HG03521 (cell line): Measurements from ENCODE around the gene CBLB.

Source experiments
- ATAC-seq: cut with Tn5 transposase; IDR thresholded peaks from one replicate; pipeline ENCODE4 v1.9.1; 2021; ENCODE audit warnings: mild to moderate bottlenecking, moderate library complexity; ENCODE audit not compliant: unreplicated experiment

The CBLB gene

DNA sequence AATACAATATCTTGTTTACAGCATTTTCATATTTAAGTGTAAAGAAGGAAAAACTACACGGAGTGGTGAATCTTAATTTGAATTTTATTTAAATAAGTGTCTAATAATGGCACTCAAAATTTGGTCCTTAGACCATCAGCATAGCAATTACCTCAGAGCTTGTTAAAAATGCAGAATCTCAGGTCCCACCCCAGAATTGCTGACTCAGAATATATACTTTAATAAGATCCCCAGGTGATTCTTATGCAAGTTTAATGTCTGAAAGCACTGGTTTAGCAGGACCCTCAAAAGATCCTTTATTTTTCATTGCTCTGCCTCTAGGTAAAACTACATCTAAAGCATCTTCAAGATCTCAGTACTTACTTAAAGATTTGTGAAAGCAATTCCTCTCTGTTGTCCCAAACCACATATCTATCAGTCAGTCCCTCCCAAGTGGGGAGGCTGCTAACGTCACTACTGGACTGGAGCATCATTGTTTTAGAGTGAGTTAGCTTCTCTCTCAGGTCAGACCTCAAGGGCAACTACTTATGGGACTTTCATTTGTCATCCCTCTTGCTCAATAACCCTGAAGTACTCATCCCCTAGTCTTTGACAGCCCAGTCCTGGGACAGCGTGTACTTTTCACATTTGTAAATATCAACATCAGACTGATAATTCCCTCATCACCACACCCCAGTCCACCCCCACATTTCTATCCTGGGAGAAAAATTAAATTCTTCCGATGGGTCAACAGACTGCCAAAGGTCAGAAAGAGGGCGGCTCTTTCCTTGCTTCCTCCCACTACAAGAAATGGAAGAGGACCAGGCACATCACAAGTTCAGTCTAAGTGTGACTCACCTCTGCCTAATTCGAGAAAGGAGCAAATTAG, 76.7 kb downstream of the CBLB start:
- no peak for ATAC-seq

DNA sequence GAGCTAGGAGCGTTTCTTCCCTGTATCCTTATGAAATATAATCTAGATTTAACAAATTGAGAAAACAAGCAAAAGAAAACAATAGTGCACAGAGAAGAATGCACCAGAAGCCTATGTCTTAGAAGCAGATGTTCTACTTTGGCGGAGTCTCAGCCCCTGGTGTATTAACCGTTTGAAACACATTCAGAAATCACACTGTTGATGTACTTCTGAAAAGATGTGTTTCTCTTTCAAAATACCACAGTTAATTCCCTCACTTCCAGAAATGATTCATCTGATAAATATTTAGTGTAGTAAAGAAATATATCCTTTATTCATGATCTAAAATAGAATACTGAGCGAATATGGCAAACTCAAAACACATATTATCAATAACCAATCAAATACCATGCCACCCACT, 77.7 kb downstream of the CBLB start:
- no peak for ATAC-seq

DNA sequence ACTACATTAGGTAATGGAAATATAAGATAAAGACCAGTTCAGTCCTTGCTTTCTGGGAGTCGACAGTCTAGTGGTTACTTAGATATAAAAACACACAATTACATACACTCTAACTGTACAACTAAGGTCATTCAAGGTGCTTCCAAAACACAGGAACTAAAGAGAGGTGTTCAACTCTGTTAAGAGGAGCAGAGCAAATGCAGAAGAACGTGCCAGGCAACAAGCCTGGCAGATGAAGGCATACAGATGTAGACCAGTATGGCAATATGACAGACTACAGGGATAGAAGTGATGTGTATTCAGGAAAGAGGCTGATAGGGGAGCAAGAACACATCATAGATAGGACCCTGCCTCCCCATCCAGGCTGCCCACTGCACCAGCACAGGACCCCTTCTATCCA, 78.3 kb downstream of the CBLB start:
- no peak for ATAC-seq

DNA sequence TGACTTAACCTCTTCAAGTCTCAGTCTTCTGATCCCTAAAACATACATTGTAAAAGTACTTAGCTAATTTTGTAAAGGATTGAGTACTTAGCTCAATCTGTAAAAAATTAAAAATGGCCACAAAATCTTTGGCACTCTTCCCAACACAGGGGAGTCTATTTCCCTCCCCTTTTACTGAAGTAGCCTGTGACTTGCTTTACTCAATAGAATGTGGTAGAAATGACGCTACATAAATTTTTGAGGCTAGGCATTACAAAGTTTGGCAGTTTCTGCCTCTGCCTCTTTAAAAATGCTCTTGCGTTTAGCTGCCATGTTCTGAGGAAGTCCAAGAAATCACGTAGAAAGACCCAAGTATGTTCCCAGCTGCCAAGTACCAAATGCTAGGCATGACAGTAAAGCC, 80.2 kb downstream of the CBLB start:
- no peak for ATAC-seq

DNA sequence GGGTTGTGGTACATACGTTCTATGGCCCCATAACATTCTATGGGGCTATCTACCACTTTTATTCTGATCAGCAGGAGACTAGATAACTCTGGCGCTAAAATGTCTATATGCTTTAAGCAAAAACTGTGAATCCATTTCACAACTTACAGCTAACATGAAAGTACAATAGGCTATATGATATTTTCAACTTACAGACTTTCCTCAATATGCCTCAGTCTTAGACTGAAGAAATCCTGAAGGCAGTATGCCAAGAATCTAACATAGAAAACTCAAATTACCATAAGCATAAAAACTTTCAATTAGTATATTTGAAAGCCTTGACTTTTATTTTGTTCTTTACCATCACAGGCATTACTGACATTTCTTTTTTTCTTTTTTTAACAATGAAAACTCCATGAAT, 81.4 kb downstream of the CBLB start:
- ATAC-seq = no peak

DNA sequence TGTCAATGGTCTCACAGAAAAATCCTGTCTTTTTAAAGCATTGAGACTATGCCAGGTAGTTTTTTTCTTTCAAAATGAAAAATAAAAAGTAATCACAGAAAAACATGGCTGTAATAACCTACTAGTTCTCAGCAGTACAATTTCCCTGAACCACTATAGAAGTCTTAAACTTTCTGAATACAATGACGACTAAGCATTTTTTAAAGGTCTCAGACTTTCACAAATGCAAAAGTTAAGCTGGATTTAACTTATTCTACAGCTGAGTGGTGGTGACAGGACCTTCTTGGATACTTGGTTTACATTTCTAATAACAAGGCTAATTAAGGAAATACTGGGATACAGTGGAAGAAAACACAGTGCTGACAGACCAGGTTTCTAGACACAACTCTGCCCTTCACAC, 81.8 kb downstream of the CBLB start:
- ATAC-seq = no peak

DNA sequence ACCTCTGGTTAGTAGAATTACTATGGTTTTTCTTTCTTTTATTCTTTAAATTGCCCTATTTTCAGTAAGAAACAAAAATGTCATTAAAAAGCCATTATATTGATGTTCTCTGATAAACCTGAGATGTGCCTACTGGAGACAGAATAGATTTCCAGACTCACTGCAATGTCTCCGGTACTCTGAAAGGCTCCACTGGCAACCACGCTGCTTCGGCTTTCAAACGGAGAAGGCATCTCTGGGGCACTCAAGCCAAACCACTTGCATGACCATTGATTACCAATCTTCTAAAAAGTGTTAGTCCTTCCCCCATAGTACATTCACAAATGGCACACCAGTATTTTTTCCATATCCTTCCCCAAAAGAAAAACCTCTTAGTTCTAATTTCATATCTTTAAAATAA, 82.6 kb downstream of the CBLB start:
- ATAC-seq = no peak

DNA sequence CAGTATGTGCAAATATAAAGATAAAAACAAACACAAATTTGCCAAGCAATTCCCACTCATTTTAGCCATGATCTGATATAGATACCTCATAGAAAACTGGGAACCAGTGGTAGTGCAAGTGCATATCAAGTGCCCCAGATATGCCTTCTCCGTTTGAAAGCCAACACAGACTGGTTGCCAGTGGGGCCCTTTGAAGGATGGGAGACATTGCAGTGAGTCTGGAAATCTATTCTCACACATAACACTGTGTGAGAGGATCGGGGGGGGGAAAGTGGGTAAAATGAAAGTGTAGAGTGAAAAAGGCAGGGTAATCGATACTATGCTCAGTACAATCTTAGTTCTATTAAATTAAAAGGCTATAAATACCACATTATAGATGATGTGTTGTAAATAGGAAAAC, 83.0 kb downstream of the CBLB start:
- ATAC-seq = no peak

DNA sequence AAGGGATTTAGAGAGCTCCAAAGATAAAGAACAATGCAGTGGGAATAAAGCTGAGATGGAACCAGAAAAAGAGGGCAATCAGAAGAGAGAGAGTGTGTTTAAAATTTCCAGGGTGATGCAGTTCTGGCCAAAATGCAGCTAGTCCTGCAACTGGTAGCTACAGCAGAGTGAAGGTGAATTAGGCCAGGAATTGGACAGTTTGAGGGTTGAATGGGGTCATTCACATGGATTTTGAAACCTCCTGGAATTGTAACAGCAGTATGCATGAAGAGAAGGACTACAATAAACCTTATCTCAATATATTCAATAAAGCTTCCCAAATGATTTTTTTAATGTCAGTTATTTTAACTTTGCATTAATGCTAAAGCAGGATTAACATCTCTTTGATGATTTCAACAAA, 85.2 kb downstream of the CBLB start:
- ATAC-seq = no peak

DNA sequence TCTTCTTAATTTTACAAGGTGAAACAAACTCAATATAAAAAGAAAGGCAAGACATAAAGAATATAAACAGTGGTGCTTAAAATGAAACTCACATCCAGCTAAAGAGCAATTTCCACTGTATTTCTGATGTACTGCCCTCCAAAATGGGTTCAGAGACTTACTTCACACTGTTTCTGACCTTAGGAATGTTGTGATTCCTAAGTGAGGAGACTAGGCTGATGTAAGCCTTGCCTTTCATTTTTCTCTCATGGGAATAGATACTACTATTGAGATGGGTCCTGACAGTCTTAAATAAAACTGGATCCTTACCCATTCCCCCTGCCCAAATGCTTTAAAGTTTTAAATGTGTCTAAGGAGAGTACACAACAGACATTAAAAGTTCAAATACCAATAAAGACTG, 86.9 kb downstream of the CBLB start:
- no peak for ATAC-seq

DNA sequence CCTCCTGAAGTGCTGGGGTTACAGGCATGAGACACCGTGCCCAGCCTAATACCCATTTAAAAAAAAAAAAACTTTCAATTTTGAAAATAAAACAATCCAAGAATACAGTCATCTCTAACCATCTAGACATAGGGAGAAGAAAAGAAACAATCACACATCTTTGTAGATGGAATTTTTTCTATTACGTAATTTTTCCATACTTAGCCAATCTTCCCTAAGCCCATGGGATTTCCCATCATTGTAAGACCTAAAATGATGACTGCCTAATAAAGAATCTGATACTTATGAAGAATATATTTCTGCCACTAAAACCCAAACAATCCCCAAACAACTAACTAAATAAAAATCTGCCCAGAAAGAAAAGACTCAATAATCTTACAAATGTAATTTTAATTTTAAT, 88.7 kb downstream of the CBLB start:
- no peak for ATAC-seq

DNA sequence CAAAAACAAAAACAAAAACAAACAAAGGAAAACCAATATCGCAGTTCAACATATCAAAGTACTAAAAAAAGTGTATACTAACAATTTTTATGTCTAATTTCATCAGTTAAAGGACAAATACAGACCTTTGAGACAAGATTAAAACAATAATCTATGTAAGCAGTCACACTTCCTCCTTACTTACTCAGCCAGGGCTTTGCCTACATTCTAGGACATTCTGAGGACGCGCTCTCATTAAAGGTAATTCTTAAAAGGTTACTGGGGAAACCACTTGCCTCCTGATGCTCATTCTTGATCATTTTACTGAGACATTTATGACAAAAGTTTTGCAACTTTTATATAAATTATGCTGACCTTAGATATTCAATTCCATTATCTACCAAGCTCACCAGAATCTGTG, 93.4 kb downstream of the CBLB start:
- no peak for ATAC-seq

DNA sequence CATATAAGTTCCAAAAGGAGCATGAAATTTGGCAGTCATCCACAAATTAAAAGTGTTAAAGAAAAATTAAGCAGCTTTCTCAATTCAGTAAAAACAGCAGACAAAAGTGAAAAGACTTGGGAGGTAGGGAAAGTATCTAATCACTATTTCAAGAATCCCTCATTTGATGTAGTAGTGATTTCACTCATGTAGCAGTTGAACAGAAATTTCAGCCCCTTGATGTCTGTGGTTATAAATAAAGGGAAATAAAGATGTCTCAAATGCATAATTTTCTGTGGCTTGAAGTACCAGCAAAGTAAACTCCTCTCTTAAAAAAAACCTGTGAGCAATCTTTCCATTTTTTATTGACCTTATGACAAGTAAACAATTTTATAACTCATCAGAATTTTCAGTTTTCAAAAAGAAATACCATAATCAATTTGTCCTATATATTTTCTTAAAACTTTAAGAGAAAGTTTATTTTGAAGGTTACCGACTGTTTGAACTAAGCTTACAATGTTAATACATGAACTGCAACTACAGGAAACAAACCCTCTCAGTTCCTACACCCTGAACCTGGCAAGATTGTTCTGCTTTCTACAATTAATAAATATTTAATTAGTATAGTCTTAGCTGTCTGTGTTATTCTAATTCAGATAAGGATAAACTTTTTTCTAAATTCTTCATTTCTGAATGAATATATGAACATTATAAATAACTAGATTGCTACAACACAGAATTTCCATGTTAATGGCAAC, 94.2 kb downstream of the CBLB start:
- ATAC-seq = no peak

DNA sequence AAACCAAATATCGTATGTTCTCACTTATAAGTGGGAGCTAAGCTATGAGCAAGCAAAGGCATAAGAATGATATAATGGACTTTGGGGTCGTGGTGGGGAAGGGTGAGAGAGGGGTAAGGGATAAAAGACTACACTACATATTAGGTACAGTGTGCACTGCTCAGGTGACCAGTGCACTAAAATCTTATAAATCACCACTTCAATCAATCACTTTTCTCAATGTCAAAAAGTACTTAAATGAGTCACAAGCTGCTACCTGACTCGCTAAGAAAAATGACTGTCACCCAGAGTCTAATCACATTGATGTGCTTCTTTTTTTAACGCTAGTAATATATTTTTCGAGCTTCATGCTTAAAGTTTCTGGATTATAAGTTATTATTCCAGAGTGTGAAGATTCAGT, 95.5 kb downstream of the CBLB start:
- no peak for ATAC-seq

DNA sequence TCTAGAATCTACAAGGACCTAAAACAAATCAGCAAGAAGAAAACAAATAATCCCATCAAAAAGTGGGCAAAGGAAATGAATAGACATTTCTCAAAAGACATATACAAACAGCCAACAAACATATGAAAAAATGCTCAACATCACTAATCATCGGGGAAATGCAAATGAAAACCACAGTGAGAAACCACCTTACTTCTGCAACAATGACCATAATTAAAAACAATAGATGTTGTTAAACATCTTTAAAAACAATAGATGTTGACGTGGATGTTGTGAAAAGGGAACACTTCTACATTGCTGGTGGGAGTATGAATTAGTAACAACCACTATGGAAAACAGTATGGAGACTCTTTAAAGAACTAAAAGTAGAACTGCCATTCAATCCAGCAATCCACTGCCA, 96.2 kb downstream of the CBLB start:
- no peak for ATAC-seq

DNA sequence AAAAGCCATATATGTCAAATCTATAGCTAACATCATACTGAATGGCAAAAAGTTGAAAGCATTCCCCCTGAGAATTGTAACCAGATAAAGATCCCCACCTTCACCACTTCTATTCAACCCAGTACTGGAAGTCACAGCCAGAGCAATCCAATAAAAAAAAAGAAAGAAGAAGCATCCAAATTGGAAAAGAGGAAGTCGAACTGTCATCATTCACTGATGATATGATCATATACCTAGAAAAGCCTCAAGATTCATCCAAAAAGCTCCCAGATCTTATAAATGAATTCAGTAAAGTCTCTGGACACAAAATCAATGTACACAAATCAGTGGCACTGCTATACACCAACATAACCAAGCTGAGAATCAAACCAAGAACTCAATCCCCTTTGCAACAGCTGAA, 97.4 kb downstream of the CBLB start:
- ATAC-seq = no peak

DNA sequence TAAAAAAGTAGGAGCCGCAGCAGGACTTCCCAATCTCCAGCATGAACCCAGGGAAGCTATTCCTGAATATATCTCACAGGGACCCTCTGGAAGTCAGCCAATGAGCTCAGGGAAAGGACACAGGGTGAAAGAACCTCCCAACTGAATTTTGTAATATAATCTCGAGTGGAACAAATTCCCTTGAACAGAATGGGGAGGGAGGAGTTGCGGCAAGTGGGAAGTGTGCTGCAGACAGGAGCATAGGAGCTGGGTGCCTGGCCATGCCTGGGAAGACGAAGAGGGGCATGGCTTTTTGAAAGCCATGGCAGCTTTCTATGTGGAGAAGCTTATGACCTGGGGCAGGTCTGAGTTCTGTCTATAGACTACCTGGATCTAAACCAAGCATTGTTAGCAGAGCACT, 98.4 kb downstream of the CBLB start:
- ATAC-seq = no peak

DNA sequence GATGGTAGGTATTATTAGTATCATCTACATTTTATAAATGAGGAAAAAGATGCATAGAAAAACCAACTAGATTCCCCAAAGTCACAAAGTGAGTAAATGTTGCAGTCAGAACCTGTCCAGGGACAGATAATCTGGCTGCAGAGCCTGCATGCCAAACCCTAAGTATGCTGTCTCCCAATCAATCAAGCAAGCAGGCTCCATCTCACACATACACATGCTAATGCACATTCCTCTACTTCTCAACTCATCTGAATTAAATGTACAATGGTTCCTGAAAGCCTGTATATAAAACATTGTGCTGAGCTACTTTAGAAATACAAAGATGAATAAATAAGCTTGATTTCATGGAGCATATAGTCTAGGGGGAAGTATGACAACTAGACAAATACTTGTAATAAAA, 101.0 kb downstream of the CBLB start:
- ATAC-seq = no peak

DNA sequence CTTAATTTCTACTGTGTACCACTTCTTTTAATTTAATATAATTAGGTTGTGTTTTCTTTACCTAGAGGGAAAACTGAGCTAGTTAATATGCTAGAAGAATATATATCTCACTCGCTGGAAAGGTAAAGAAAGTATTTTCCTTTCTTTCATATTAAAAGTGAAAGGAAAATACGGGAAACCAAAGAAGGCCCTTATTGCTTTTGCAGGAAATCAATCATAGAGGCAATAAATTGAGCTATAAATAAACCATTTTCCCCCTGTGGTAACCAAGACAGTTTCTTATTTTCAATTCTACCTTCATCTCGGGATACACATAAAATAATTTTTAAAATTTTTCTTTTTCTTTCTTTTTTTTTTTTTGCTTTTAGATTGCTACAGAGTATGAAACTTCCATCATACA, 101.6 kb downstream of the CBLB start:
- ATAC-seq = no peak

DNA sequence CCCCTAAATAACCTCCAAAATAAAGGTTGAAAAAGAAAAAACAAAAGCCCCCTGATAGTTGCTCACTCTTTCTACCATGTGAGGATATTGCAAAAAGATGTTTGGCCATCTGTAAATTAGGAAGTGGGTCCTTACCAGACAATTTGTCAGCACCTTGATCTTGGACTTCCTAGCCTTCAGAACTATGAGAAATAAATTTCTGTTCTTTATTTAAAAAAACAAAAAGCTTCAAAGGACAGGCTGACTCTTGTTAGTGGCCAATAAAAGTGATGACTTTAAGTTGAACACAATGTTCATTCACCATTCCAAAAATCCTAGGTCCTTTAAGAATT, 103.5 kb downstream of the CBLB start:
- ATAC-seq = no peak

DNA sequence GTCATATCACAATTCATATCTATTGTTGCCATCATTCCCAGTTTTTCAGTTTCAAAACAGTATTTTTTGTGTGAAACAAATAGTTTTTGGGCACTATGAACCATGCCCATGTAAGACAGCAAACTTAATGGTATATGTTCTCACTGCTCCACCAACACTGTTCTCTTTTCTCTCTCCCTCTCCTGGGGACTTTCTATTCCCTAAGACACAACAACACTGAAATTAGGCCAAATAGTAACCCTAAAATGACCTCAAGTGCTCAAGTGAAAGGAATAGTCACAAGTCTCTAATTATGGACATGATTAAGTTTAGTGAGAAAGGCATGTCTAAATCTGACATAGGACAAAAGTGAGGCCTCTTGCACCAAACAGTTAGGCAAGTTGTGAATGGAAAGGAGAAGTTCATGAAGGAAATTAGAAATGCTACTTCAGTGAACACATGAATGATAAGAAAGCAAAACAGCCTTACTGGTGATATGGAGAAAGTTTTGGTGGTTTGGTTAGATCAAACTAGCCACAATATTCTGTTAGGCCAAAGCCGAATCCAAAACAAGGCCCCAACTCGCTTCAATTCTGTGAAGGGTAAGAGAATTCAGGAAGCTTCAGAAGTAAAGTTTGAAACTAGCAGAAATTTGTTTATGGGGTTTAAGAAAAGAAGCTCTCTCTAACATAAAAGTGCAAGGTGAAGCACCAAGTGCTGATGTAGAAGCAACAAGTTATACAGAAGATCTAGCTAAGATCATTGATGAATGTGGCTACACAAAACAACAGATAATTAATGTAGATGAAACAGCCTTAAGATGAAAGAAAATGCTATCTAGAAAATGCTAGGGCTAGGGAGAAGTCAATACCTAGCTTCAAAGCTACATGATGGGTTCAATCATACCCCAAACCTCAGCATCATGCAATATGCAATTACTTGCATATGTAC, 104.2 kb downstream of the CBLB start:
- no peak for ATAC-seq

DNA sequence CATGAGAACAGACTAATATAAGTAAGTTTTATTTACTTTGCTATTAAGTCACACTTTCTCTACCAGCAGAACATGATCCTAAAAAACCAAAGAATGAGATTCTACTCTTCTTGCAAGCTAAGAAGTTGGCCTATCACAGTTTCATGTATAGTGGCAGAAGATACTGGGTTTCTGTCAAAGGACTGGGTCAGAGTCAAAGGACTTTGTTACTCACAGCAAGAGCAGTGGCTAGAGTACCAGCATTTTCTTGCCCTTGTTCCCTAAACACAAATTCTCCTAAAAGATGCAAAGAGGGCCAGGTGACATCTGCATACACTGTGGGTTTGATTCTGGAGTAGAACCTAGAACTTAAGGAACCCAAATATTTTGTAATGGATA, 105.2 kb downstream of the CBLB start:
- no peak for ATAC-seq
